Uterus (tissue), 4 donors: Measurements from ENCODE around the gene RPS6KB1. TPM values are rescaled to one million over a fixed set of nuclear protein-coding genes. Genes with fewer than 3 reads are reported as not detected.
"Not testable (repeated sequence)": the region's sequence is repeated elsewhere in the genome, so short reads cannot be mapped to it uniquely, and the experiment has no call there.

Source experiments
- DNase-seq, 2 donors: peaks; one replicate each; pipeline ENCODE4 v3.0.0-alpha.2; 2019 to 2020
- H3K27ac ChIP-seq, 2 donors: fragments of 200-600 bp; sonication (generic); 1 replicate in 1 of 2; 2 replicates in 1 of 2; pipeline ENCODE4 v1.5.1; 2016 to 2018
- H3K27me3 ChIP-seq, 2 donors: fragments of 200-600 bp; sonication (generic); one replicate each; pipeline ENCODE4 v1.5.1; 2018 to 2019; ENCODE audit warnings: control low read depth in 1 of 2
- H3K36me3 ChIP-seq, 2 donors: fragments of 200-600 bp; sonication (generic); one replicate each; pipeline ENCODE4 v1.5.1; 2019; ENCODE audit warnings: control low read depth in 1 of 2
- H3K4me1 ChIP-seq, 2 donors: fragments of 200-600 bp; sonication (generic); one replicate each; pipeline ENCODE4 v1.5.1; 2018 to 2019; ENCODE audit warnings: control low read depth in 1 of 2
- H3K4me3 ChIP-seq, 2 donors: fragments of 200-600 bp; sonication (generic); 1 replicate in 1 of 2; 2 replicates in 1 of 2; pipeline ENCODE4 v1.5.1; 2018 to 2019; ENCODE audit warnings: mild to moderate bottlenecking in 1 of 2
- H3K9me3 ChIP-seq, 2 donors: fragments of 200-600 bp; sonication (generic); one replicate each; pipeline ENCODE4 v1.5.1; 2019; ENCODE audit warnings: control low read depth in 1 of 2
- CTCF ChIP-seq, 4 experiments: fragments of 200-600 bp in 2 of 4; fragments of 450-650 bp in 2 of 4; sonication (generic) in 2 of 4; IDR thresholded peaks; one replicate each; pipeline ENCODE4 v1.5.1; 2016 to 2019; ENCODE audit warnings: antibody characterized with exemption in 4 of 4, mild to moderate bottlenecking in 2 of 4, moderate library complexity in 1 of 4
- POLR2A ChIP-seq, 2 donors: fragments of 450-650 bp; IDR thresholded peaks; one replicate each; pipeline ENCODE4 v1.6.1; 2016; ENCODE audit warnings: antibody characterized with exemption in 2 of 2, mild to moderate bottlenecking in 1 of 2, moderate library complexity in 1 of 2
- intact Hi-C: fragments of 100-400 bp; cut with DNase I; formaldehyde crosslinking; loops from one replicate; pipeline ENCODE4 v1.15.1; 2023; ENCODE audit warnings: low total_unique reads
- total RNA-seq, 4 donors: library from RNA; depleted of rRNA in 3 of 4; stranded (reverse); fragments of >200 nt in 3 of 4; gene quantifications; one replicate each; pipeline versions ENCODE4 v1.1.0 to v1.2.4, GENCODE V29; 2014 to 2023
- donor health status: DM: yes; HTN: yes; CAD: no.

RPS6KB1 gene
- total RNA-seq, 4 donors from 2014 or later = 19.2 to 86.2 (median 55.8) TPM

- no peaks in the 10 kb centered on the region for H3K36me3 ChIP-seq
These were observed 29.3 kb upstream of the RPS6KB1 start for GRCh38 chr17:59863616-59864015.

GRCh38 chr17:59869941-59870218, 23.0 kb upstream of the RPS6KB1 start:
- no peaks in the 10 kb centered on the region for H3K27me3 ChIP-seq
- no peaks in the 10 kb centered on the region for H3K36me3 ChIP-seq
- intact Hi-C loops = no loop called here
- H3K4me1 ChIP-seq = no peaks in the 10 kb centered on the region
- H3K4me3 ChIP-seq = no peak overlapping the region
- no peak for DNase-seq
- no peak overlapping the region for H3K27ac ChIP-seq
- TF ChIP-seq CTCF (IDR thresholded peaks at IDR 0.05) (no peak), POLR2A (IDR thresholded peaks at IDR 0.05) (no peak)
- no peaks in the 10 kb centered on the region for H3K9me3 ChIP-seq

More at GRCh38 chr17:59863616-59864015, 29.3 kb upstream of the RPS6KB1 start:
- H3K9me3 ChIP-seq = no peaks in the 10 kb centered on the region
- no peak for TF ChIP-seq POLR2A (IDR thresholded peaks at IDR 0.05)
- TF ChIP-seq CTCF (IDR thresholded peaks at IDR 0.05) = no peak
- no peaks in the 10 kb centered on the region for H3K4me1 ChIP-seq
- no peak for DNase-seq
- no peak overlapping the region for H3K27ac ChIP-seq
- intact Hi-C loops = no loop called here
- no peak overlapping the region for H3K4me3 ChIP-seq
- H3K27me3 ChIP-seq = no peaks in the 10 kb centered on the region

- no peaks in the 10 kb centered on the region for H3K27me3 ChIP-seq
- TF ChIP-seq POLR2A (IDR thresholded peaks at IDR 0.05) (no peak), CTCF (IDR thresholded peaks at IDR 0.05) (no peak)
- no peaks in the 10 kb centered on the region for H3K4me1 ChIP-seq
- intact Hi-C loops = no loop called here
- no peak for DNase-seq
- no peaks in the 10 kb centered on the region for H3K36me3 ChIP-seq
- H3K27ac ChIP-seq = no peak overlapping the region
- H3K4me3 ChIP-seq = no peak overlapping the region
- H3K9me3 ChIP-seq = no peaks in the 10 kb centered on the region
These were observed 22.4 kb upstream of the RPS6KB1 start for GRCh38 chr17:59870482-59870881.

DNA sequence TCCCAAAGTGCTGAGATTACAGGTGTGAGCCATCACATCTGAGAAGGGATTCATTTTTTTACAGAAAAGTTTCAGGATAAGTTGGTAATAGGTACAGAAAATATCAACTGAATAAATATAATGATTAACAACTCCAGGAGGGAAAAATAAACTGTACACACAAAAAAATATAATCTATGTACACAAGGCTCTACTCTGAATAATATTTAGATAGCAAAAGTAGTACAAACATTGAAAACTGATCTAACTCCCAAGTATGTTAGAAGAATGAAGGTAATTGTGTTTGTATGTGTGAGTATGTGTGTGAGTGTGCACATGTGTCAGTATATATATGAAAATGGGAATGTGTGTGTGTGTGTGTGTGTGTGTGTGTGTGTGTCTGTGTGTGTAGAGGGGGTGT, 20.6 kb upstream of the RPS6KB1 start:
- H3K36me3 ChIP-seq = no peaks in the 10 kb centered on the region
- H3K27ac ChIP-seq = no peak overlapping the region
- no peaks in the 10 kb centered on the region for H3K9me3 ChIP-seq
- H3K4me1 ChIP-seq = no peaks in the 10 kb centered on the region
- intact Hi-C loops = no loop called here
- H3K27me3 ChIP-seq = no peaks in the 10 kb centered on the region
- no peak overlapping the region for H3K4me3 ChIP-seq
- DNase-seq = no peak
- no peak for TF ChIP-seq POLR2A (IDR thresholded peaks at IDR 0.05)
- no peak for TF ChIP-seq CTCF (IDR thresholded peaks at IDR 0.05)

DNA sequence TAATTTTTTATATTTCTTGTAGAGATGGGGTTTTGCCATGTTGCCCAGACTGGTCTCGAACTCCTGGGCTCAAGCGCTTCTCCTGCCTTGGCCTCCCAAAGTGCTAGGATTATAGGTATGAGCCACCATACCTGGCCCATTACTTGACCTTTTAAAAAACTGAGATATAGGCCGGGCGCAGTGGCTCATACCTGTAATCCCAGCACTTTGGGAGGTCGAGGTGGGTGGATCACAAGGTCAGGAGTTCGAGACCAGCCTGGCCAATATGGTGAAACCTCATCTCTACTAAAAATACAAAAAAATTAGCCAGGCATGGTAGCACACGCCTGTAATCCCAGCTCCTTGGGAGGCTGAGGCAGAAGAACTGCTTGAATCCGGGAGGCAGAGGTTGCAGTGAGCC, 19.5 kb upstream of the RPS6KB1 start:
- H3K4me1 ChIP-seq, H3K27me3 ChIP-seq, H3K9me3 ChIP-seq, DNase-seq, H3K27ac ChIP-seq, intact Hi-C loops, H3K4me3 ChIP-seq, H3K36me3 ChIP-seq: not testable (repeated sequence)

DNA sequence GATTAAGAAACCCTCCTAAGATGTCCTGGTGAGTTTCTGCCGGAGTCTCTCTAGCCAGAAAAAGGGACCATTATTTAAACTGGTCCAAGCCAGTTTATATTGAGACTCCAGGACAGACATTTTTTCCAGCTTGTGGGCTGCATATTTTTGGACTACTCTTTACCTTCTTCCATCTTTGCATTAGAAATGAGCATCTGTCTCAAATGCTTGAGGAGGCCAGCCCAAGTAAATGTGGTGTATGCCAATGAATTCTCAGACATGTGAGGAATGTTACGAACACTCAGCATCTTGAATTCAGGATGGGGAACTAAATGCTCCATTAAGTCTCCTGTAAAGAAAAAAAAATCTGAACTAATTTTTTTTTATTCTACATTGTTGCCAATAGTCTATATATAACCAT, 18.5 kb upstream of the RPS6KB1 start:
- no peaks in the 10 kb centered on the region for H3K36me3 ChIP-seq
- H3K4me1 ChIP-seq = no peaks in the 10 kb centered on the region
- no peak for DNase-seq
- no peak overlapping the region for H3K4me3 ChIP-seq
- no peaks in the 10 kb centered on the region for H3K9me3 ChIP-seq
- intact Hi-C loops = no loop called here
- no peaks in the 10 kb centered on the region for H3K27me3 ChIP-seq
- H3K27ac ChIP-seq = no peak overlapping the region
- TF ChIP-seq POLR2A (IDR thresholded peaks at IDR 0.05) (no peak), CTCF (IDR thresholded peaks at IDR 0.05) (no peak)
